Measurements from ENCODE around the gene KRT35. TPM values are rescaled to one million over a fixed set of nuclear protein-coding genes. Genes with fewer than 3 reads are reported as not detected.

Gene KRT35
- total RNA-seq, 1 experiment from 2014 or later: not detected

- Histone ChIP-seq H4K20me1 (ENCODE audit: insufficient read depth) (no peaks in the 10 kb centered on the region), H3K27me3 (ENCODE audit: insufficient read depth, low read length) (no peaks in the 10 kb centered on the region), H3K9ac (ENCODE audit: low read length) (peak overlapping the region; percentile 1; the same call in 1 of the 2 replicates), H3K36me3 (ENCODE audit: control insufficient read depth in 1 of 2, insufficient read depth in 2 of 2, low read length in 2 of 2) (0 out of 4 replicates have a peak, but pooled peaks cover 0 to 4% of the 10 kb centered on the region in 2 experiments), H3K4me3 (replicated peaks in 1 of 2; ENCODE audit: low read depth in 1 of 2, low read length in 2 of 2) (no peak overlapping the region), H3K9me3 (ENCODE audit: control insufficient read depth in 1 of 2, insufficient read depth in 1 of 2, low read depth in 1 of 2, low read length in 2 of 2) (no peaks in the 10 kb centered on the region), H3K4me2 (ENCODE audit: low read length) (peak overlapping the region; percentile 22; the same call in 1 of the 2 replicates), H3K9me2 (ENCODE audit: insufficient read depth) (no peaks in the 10 kb centered on the region), H3K27ac (ENCODE audit: low read depth, low read length) (no peak overlapping the region), H3K79me2 (ENCODE audit: insufficient read depth, low read length) (no peaks in the 10 kb centered on the region), H2AFZ (ENCODE audit: low read depth, low read length, poor library complexity, severe bottlenecking) (no peak overlapping the region), H3K4me1 (ENCODE audit: control insufficient read depth in 1 of 2, insufficient read depth in 2 of 2, low read length in 2 of 2) (peaks cover 13 to 55% of the 10 kb centered on the region in 2 experiments)
- no TSS peak for BruUV-seq (replicated peaks)
- POLR2A ChIA-PET: interaction anchor here (1.2 to 2.1 kb wide), 3 partner anchors 10 to 17 kb away, joined by 3 to 7 read pairs (median 4); partner anchors contain the start of gene KRT19
- no peak for TF ChIP-seq ZNF274 (IDR thresholded peaks at IDR 0.05; ENCODE audit: low read depth, low read length)
- peak; percentile 23; the same call in 1 of the 2 replicates for TF ChIP-seq POLR2AphosphoS5 (IDR thresholded peaks at IDR 0.05; ENCODE audit: low read depth, low read length)
- intact Hi-C loops (cut with micrococcal nuclease): no loop called here
- DNase-seq (ENCODE audit: low read depth, low spot score) (no peak), ATAC-seq (peak; percentile 75)
- CTCF ChIA-PET: interaction anchor here (3.9 kb wide), 1 partner anchor 38 kb away, joined by 10 read pairs; no protein-coding TSS in a partner anchor
- RAD21 ChIA-PET (ENCODE audit: low non-redundant PET in 1 of 2, low total read pairs in 2 of 2, uncharacterized antibody in 2 of 2, unreplicated experiment in 2 of 2): interaction anchor here in 1 of 2 experiments (1.1 kb wide), 1 partner anchor 38 kb away, joined by 3 read pairs; no protein-coding TSS in a partner anchor
Observed at GRCh38 chr17:41511116-41511515, 30.2 kb upstream of the KRT35 start.

DNA sequence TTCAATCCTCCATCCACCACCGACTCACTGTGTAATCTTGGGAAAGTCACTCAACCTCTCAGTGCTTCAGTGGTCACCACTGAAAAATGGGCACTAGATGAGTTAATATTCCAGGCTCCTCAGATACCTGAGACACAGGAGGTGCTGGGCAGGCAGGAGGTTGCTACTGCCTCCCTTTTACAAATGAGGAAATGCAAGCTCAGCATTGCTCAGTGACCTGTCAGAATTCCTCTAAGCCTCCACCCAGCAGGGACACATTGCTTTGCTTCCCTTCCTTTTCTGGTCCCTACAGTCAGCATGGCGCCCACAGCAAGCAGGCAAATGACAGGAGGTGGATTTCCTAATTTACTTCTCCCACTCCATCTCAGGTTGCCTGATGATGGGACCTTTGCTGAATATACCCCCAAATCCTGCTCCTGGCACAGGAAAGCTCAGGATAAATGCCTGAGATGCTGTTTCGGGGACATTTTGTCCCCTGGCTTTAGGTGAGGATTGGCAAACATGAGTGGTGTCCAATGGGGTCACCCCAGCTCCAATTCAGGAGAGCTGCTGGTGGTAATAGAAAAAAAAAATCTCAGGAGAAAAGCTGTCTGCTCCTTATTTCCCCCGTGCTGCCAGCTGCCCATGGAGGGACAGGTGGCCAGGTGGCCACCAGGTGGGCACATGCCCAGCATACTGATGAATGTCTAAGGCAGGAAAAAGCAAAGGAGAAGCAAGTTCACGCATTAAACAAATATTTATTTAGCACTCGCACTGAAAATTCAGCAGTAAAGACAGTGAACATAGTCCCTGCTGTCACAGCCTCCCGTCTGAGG lies 29.5 kb upstream of the KRT35 start:
- Histone ChIP-seq H3K79me2 (ENCODE audit: insufficient read depth, low read length) (no peaks in the 10 kb centered on the region), H3K36me3 (ENCODE audit: control insufficient read depth in 1 of 2, insufficient read depth in 2 of 2, low read length in 2 of 2) (no peaks in the 10 kb centered on the region), H3K9me3 (ENCODE audit: control insufficient read depth in 1 of 2, insufficient read depth in 1 of 2, low read depth in 1 of 2, low read length in 2 of 2) (no peaks in the 10 kb centered on the region), H3K27ac (ENCODE audit: low read depth, low read length) (no peak overlapping the region), H3K4me1 (ENCODE audit: control insufficient read depth in 1 of 2, insufficient read depth in 2 of 2, low read length in 2 of 2) (peaks cover 13 to 62% of the 10 kb centered on the region in 2 experiments), H3K9ac (ENCODE audit: low read length) (0 out of 2 replicates have a peak overlapping the region, but pooled peaks have one; percentile 1), H3K4me3 (replicated peaks in 1 of 2; ENCODE audit: low read depth in 1 of 2, low read length in 2 of 2) (no peak overlapping the region), H2AFZ (ENCODE audit: low read depth, low read length, poor library complexity, severe bottlenecking) (no peak overlapping the region), H4K20me1 (ENCODE audit: insufficient read depth) (no peaks in the 10 kb centered on the region), H3K4me2 (ENCODE audit: low read length) (peak overlapping the region; percentile 22), H3K9me2 (ENCODE audit: insufficient read depth) (no peaks in the 10 kb centered on the region), H3K27me3 (ENCODE audit: insufficient read depth, low read length) (no peaks in the 10 kb centered on the region)
- intact Hi-C loops (cut with micrococcal nuclease): no loop called here
- CTCF ChIA-PET: interaction anchor here (3.9 kb wide), 1 partner anchor 38 kb away, joined by 10 read pairs; no protein-coding TSS in a partner anchor
- ATAC-seq (0 out of 2 replicates have a peak, but pooled peaks have one; percentile 25), DNase-seq (ENCODE audit: low read depth, low spot score) (no peak)
- no peak for TF ChIP-seq CBX3 (IDR thresholded peaks at IDR 0.05; ENCODE audit: low read depth)
- POLR2A ChIA-PET: interaction anchor here (0.7 to 2.1 kb wide), 3 partner anchors 8 to 18 kb away, joined by 3 to 7 read pairs (median 3); partner anchors contain the start of genes KRT15 and KRT19
- BruUV-seq (replicated peaks): no TSS peak
- RAD21 ChIA-PET (ENCODE audit: low non-redundant PET in 1 of 2, low total read pairs in 2 of 2, uncharacterized antibody in 2 of 2, unreplicated experiment in 2 of 2): no interaction called here

All from HCT116 (cell line).